ENCODE results near the gene NEURL1B. TPM values are rescaled to one million over a fixed set of nuclear protein-coding genes. Genes with fewer than 3 reads are reported as not detected.
"Not testable (repeated sequence)": the region's sequence is repeated elsewhere in the genome, so short reads cannot be mapped to it uniquely, and the experiment has no call there.

The NEURL1B gene
- total RNA-seq, 4 donors from 2014 or later = 11.9 to 18.8 (median 15.6) TPM

- peaks cover 0 to 13% (median 0%) of the 10 kb centered on the region in 4 donors for H3K27me3 ChIP-seq
- no peak for DNase-seq
- H3K9me3 ChIP-seq = no peaks in the 10 kb centered on the region
- 78 to 85% methylated on average over 10 of the region's 11 CpGs for WGBS, 2 donors
- intact Hi-C loops (cut with DNase I) = no loop called here
- peak overlapping the region; percentile 15 to 95 (median 94) for H3K27ac ChIP-seq
- TF ChIP-seq POLR2A (IDR thresholded peaks at IDR 0.05) = no peak
- H3K4me3 ChIP-seq = peak overlapping the region in 2 of 4 donors; percentile 94 to 95
- peaks cover 15 to 96% (median 64%) of the 10 kb centered on the region in 3 donors for H3K4me1 ChIP-seq
- peaks cover 0 to 21% (median 4%) of the 10 kb centered on the region in 3 donors for H3K36me3 ChIP-seq
These were observed 4.4 kb downstream of the NEURL1B start for GRCh38 chr5:172645271-172646055.

GRCh38 chr5:172646716-172647285, 5.7 kb downstream of the NEURL1B start:
- intact Hi-C loops (cut with DNase I) = no loop called here
- peak overlapping the region; percentile 12 to 95 (median 94) for H3K27ac ChIP-seq
- H3K4me1 ChIP-seq = peaks cover 11 to 92% (median 57%) of the 10 kb centered on the region in 3 donors
- H3K36me3 ChIP-seq = peaks cover 0 to 21% (median 4%) of the 10 kb centered on the region in 3 donors
- 63 to 75% methylated on average over 8 to 10 of the region's 10 CpGs for WGBS, 2 donors
- no peak for DNase-seq
- H3K4me3 ChIP-seq = peak overlapping the region in 2 of 4 donors; percentile 7 to 15
- TF ChIP-seq POLR2A (IDR thresholded peaks at IDR 0.05) = no peak
- TF ChIP-seq CTCF (IDR thresholded peaks at IDR 0.05) = peak in 3 of 6 experiments; percentile 22 to 36 (median 33)
- H3K9me3 ChIP-seq = no peaks in the 10 kb centered on the region
- no peaks in the 10 kb centered on the region for H3K27me3 ChIP-seq

GRCh38 chr5:172647352-172648012, 6.4 kb downstream of the NEURL1B start:
- peaks cover 0 to 21% (median 4%) of the 10 kb centered on the region in 3 donors for H3K36me3 ChIP-seq
- H3K27ac ChIP-seq = peak overlapping the region; percentile 12 to 95 (median 94)
- TF ChIP-seq POLR2A (IDR thresholded peaks at IDR 0.05) = no peak
- TF ChIP-seq CTCF (IDR thresholded peaks at IDR 0.05) = no peak
- H3K9me3 ChIP-seq = no peaks in the 10 kb centered on the region
- intact Hi-C loops (cut with DNase I) = no loop called here
- no peaks in the 10 kb centered on the region for H3K27me3 ChIP-seq
- no peak for DNase-seq
- H3K4me3 ChIP-seq = peak overlapping the region in 1 of 4 donors; percentile 15
- peaks cover 11 to 91% (median 53%) of the 10 kb centered on the region in 3 donors for H3K4me1 ChIP-seq
- WGBS, 2 donors = 73 to 77% methylated on average over 4 to 5 of the region's 11 CpGs

GRCh38 chr5:172648013-172648381, 6.9 kb downstream of the NEURL1B start:
- Histone ChIP-seq H3K4me3 (no peak overlapping the region), H3K27ac (peak overlapping the region; percentile 12 to 95 (median 94)), H3K9me3 (no peaks in the 10 kb centered on the region), H3K4me1 (peaks cover 11 to 91% (median 53%) of the 10 kb centered on the region in 3 donors), H3K36me3 (peaks cover 0 to 21% (median 4%) of the 10 kb centered on the region in 3 donors), H3K27me3 (no peaks in the 10 kb centered on the region)
- 52 to 66% methylated on average over 3 to 5 of the region's 7 CpGs for WGBS, 2 donors
- no peak for DNase-seq
- intact Hi-C loops (cut with DNase I) = no loop called here
- TF ChIP-seq CTCF (IDR thresholded peaks at IDR 0.05) (no peak), POLR2A (IDR thresholded peaks at IDR 0.05) (no peak)

GRCh38 chr5:172648755-172649154, 7.7 kb downstream of the NEURL1B start:
- TF ChIP-seq CTCF (IDR thresholded peaks at IDR 0.05) (no peak), POLR2A (IDR thresholded peaks at IDR 0.05) (no peak)
- peak overlapping the region in 3 of 4 donors; percentile 93 to 95 (median 94) for H3K27ac ChIP-seq
- H3K36me3 ChIP-seq = peaks cover 0 to 21% (median 4%) of the 10 kb centered on the region in 3 donors
- H3K27me3 ChIP-seq = no peaks in the 10 kb centered on the region
- H3K4me3 ChIP-seq = no peak overlapping the region
- intact Hi-C loops (cut with DNase I) = no loop called here
- WGBS, 2 donors = 30 to 47% methylated on average over 3 of the region's 3 CpGs
- H3K4me1 ChIP-seq = peaks cover 11 to 88% (median 52%) of the 10 kb centered on the region in 3 donors
- no peak for DNase-seq
- H3K9me3 ChIP-seq = no peaks in the 10 kb centered on the region

DNA sequence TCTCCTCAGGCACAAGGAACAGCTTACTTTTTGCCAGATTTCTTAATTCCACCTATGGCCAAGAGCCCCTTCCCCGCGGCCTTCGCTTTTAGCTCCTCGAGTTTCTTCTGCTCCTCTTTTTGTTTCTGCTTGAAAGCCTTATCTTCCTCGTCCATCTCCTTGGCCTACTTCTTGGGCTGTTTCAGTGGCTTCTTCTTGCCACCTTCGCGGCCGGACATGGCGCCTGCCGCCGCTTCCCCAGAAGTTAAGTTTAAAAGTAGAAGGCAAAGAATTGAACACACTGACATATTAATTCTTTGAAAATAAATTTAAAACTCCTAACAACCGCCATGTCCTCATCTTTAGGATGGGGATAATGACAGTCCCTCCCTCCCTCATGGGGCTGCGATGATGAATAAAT, 15.4 kb downstream of the NEURL1B start:
- WGBS, 2 donors = 82 to 93% methylated on average over 12 to 13 of the region's 13 CpGs
- H3K4me3 ChIP-seq; DNase-seq; H3K27me3 ChIP-seq; intact Hi-C loops (cut with DNase I): not testable (repeated sequence)
- Histone ChIP-seq H3K4me1 (peaks cover 18 to 71% (median 37%) of the 10 kb centered on the region in 3 donors), H3K27ac (peak overlapping the region in 3 of 4 donors; percentile 56 to 90 (median 90)), H3K36me3 (peaks cover 0 to 18% (median 0%) of the 10 kb centered on the region in 3 donors), H3K9me3 (peaks cover 0 to 16% (median 11%) of the 10 kb centered on the region in 3 donors)

- H3K27ac ChIP-seq = peak overlapping the region; percentile 72 to 90 (median 88)
- H3K9me3 ChIP-seq = peaks cover 0 to 16% (median 11%) of the 10 kb centered on the region in 3 donors
- H3K4me3 ChIP-seq; DNase-seq; H3K27me3 ChIP-seq; intact Hi-C loops (cut with DNase I): not testable (repeated sequence)
- 77 to 84% methylated on average over 17 of the region's 17 CpGs for WGBS, 2 donors
- H3K36me3 ChIP-seq = peaks cover 0 to 21% (median 0%) of the 10 kb centered on the region in 3 donors
- H3K4me1 ChIP-seq = peaks cover 18 to 74% (median 47%) of the 10 kb centered on the region in 3 donors
These were observed 16.6 kb downstream of the NEURL1B start for GRCh38 chr5:172657524-172658233.
